ENCODE data around the gene SIL1.
A peak's percentile ranks its signal among the peaks of the same experiment; 100 is the strongest.
"Not testable (repeated sequence)": the region's sequence is repeated elsewhere in the genome, so short reads cannot be mapped to it uniquely, and the experiment has no call there.

SIL1 gene

GRCh38 chr5:139105621-139106071 is 92.5 kb downstream of the SIL1 start:
- no peak for DNase-seq (ENCODE audit: low spot score)

- no peak for DNase-seq (ENCODE audit: low spot score)
Observed at GRCh38 chr5:139104577-139105276, 93.4 kb downstream of the SIL1 start.

GRCh38 chr5:139103762-139104161 is 94.4 kb downstream of the SIL1 start:
- DNase-seq (ENCODE audit: low spot score): no peak

DNA sequence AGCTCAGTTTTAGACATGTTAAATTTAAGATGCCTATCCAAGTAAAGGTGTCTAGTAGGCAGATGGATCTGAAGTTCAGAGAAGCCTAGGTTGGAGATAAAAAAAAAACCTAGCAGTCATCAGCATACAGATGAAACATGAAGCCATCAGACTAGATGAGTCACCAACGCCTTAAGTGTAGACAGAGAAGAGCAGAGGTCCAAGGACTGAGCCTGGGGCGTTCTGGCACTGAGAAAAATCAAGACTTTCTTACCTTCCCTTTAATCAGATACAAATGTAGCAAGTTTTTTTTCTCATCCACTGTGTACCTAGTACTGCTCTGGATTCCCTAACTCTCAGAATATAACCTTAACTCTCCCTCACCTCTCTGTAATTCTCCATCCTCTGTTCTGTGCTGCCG is 97.3 kb downstream of the SIL1 start:
- DNase-seq (ENCODE audit: low spot score): peak; percentile 55

- DNase-seq (ENCODE audit: low spot score): no peak
Observed at GRCh38 chr5:139094154-139095131, 103.7 kb downstream of the SIL1 start.

DNA sequence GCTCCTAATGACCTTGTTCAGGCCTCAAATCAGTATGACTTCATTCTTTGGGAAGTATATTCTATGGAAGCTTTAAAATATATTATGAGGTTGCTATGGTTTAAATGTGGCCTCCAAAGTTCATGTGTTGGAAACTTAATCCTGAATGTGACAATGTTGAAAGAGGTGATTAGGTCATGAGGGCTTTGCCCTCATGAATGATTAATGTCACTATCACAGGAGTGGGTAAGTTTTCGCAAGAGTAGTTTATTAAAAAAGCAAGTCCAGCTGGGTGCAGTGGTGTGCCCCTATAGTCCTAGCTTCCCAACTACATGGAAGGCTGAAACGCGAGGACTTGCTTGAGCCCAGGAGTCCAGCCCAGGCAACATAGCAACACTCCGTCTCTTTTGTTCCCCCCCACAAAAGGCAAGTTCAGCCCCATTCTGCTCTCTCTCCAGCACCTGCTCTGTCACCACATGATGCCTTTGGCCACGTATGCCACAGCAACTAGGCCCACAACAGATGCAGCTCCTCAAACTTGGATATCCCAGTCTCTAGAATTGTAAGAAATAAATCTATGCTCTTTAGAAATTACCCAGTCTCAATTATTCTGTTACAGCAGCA is 105.3 kb downstream of the SIL1 start:
- DNase-seq (ENCODE audit: low spot score): no peak

DNA sequence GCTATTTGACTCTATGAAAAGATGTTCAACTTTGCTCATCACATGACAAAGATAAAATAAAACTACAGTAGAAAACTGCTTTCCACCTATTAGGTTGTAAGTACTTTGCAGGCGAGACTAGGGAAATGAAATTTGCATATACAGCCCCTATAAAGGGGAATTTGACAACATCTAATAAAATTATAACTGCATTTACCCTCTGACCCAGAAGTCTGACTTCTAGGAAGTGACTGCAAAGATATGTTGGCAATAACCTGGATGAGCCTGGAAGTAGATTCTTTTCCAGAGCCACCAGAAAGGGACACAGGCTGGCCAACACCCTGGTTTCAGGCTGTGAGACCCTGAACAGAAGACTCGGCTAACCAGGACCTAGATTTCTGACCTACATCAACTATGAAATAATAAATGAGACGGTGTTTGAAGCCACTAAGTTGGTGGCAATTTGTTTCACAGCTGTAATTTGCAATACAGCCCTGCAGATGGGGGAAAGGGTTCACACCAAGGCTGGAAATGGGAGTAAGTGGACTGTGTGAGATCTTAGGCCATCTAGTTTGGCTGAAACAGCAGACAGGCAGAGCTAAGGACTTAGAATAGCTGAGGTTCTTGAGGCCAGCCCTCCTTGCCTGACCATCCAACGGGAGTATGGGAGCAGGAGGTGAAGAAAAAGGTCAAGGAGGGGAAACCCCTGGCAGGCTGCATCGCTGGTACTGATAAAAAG is 106.6 kb downstream of the SIL1 start:
- DNase-seq (ENCODE audit: low spot score): peak; percentile 39

GRCh38 chr5:139090581-139090980 is 107.6 kb downstream of the SIL1 start:
- DNase-seq (ENCODE audit: low spot score): no peak

GRCh38 chr5:139088024-139088423 is 110.1 kb downstream of the SIL1 start:
- DNase-seq (ENCODE audit: low spot score): no peak

GRCh38 chr5:139082813-139083498 is 115.2 kb downstream of the SIL1 start:
- DNase-seq (ENCODE audit: low spot score): no peak

GRCh38 chr5:139079991-139080610 is 118.1 kb downstream of the SIL1 start:
- DNase-seq (ENCODE audit: low spot score): no peak

GRCh38 chr5:139079225-139079990 is 118.8 kb downstream of the SIL1 start:
- no peak for DNase-seq (ENCODE audit: low spot score)

DNA sequence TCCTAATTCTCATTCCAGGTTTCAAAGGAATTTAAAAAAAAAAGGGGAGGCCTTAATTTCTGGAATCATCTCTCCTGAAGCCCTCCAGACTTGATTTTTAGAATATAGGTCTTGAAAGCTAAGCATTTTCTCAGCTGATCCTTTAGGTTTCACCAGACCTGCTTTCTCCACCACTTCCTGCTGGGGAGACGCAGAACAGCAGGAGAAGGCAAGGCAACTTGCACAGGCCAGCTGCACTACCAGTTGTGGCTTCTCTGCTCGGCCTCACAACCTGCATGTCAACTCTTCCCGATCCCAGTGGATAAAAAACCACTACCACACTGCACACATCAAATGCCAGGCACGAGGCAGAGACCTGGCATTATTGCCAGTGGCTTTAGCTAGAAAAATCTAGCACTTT is 119.8 kb downstream of the SIL1 start:
- no peak for DNase-seq (ENCODE audit: low spot score)

GRCh38 chr5:139077899-139078298 is 120.3 kb downstream of the SIL1 start:
- DNase-seq (ENCODE audit: low spot score): no peak

GRCh38 chr5:139076111-139076510 is 122.1 kb downstream of the SIL1 start:
- DNase-seq (ENCODE audit: low spot score): no peak

- DNase-seq (ENCODE audit: low spot score): no peak
Observed at GRCh38 chr5:139075066-139076050, 122.8 kb downstream of the SIL1 start.

DNA sequence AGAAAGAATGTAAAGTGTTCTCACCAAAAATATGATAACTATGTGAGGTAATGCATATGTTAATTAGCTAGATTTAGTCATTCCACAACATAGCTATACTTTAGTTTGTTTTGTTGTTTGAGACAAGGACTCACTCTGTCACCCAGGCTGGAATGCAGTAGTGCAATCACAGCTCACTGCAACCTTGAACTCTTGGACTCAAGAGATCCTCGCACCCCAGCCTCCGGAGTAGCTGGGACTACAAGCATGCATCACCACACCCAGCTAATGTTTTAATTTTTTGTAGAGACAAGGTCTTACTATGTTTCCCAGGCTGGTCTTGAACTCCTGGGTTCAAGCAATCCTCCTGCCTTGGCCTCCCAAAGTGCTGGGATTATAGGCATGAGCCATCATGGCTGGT is 124.2 kb downstream of the SIL1 start:
- DNase-seq (ENCODE audit: low spot score): not testable (repeated sequence)

DNA sequence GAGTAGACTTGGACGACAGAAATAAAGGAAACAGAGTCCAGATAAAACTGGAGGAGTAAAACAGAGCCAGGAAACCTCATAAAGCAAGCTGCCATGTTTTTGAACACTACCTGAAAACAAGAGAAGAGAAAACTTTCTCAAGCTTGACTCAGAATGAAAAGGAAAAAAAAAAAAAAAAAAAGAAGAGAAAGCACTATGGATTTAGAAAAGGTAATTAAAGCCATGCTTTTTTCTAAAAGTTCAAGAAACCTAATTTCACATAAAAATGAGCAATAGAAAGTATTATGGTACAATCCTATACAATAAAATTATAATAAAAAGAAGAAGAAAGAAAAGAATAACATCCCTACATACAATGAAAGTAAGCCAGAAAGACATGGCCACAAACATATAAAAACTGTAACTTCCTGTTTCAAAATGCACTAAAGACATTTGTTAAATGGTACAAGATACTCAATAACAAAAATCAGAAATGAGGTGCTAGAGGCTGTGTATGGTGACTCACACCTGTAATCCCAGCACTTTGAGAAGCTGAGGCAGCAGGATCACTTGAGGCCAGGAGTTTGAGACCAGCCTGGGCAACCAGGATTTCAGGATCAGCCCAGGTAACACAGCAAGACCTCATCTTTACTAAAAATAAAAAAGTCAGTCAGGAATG is 129.5 kb downstream of the SIL1 start:
- no peak for DNase-seq (ENCODE audit: low spot score)

Measured in RKO (cell line).